ENCODE measurements around the gene GOLGA1.

DNA sequence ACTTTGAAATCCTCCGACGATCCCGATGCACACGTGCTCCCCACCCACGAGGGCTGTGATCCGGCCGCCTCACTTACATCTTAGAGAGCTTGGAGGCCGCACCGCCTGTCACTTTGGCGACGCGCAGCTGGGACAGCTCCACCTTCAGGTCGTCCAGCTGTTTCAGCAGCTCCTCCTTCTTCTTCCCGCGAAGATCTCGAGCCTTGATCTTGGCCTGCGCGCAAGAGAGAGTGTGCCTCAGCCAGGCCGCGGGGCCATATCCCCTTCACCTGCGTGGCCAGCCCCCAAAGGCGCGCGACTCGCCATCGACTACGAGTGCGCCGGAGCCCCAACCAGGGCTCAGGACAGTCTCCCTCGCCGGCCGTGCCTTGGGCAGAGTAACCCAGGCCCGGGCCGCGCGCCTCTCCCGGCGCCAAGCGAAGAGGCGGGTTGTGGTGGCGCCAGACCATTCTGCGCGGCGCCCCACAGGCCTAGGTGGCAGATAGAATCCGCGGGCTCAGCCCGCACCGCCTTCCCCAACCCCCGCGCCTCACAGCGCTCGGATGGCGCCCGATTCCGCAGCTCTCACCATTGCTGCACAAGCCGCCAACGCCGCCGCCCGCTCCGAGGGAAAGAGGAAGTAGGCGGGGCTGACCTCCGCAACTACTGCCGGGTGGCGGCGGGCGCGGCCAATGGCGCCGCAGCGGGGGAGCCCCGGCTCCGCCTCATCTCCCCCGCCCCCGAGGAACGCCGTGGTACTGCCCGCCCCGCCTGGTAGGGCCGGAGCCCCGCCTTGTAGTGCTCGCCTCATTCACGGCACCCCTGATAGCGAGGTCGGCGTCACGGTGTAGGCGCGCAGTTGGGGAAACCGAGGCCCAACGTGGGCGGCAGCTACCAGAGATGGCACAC lies 79.3 kb downstream of the GOLGA1 start, which contains the start of the genes ARPC5L and RPL35:
- peak; percentile 91 to 93 for TF ChIP-seq POLR2AphosphoS5 (IDR thresholded peaks at IDR 0.05)
- TF ChIP-seq POLR2A (IDR thresholded peaks at IDR 0.05): peak; percentile 74 to 96 (median 78)
- peak in 5 of 6 experiments; percentile 9 to 61 (median 33) for TF ChIP-seq CTCF (IDR thresholded peaks at IDR 0.05)

All from upper lobe of left lung (tissue), 4 donors.